ENCODE measurements around the gene MRPL37. TPM values are rescaled to one million over a fixed set of nuclear protein-coding genes. Genes with fewer than 3 reads are reported as not detected.
A peak's percentile ranks its signal among the peaks of the same experiment; 100 is the strongest.

MRPL37 gene
- total RNA-seq, 4 donors from 2014 or later: 63.2 to 83.3 (median 75.3) TPM

- Histone ChIP-seq H3K9me3 (no peaks in the 10 kb centered on the region), H3K27me3 (no peaks in the 10 kb centered on the region), H3K4me1 (peaks cover 25% of the 10 kb centered on the region), H3K36me3 (peaks cover 46% of the 10 kb centered on the region), H3K4me3 (no peak overlapping the region), H3K27ac (peak overlapping the region; percentile 26)
- TF ChIP-seq CTCF (IDR thresholded peaks at IDR 0.05): no peak
- 47% methylated on average over 18 of the region's 18 CpGs for WGBS
- no peak for DNase-seq (ENCODE audit: low spot score in 2 of 2)
Measured at GRCh38 chr1:54220004-54220811, 20.2 kb downstream of the MRPL37 start.

GRCh38 chr1:54221113-54221834, 21.3 kb downstream of the MRPL37 start:
- H3K36me3 ChIP-seq: peaks cover 35% of the 10 kb centered on the region

GRCh38 chr1:54221867-54222484, 22.0 kb downstream of the MRPL37 start:
- peaks cover 28% of the 10 kb centered on the region for H3K36me3 ChIP-seq
- H3K27ac ChIP-seq: no peak overlapping the region
- 88% methylated on average over 1 of the region's 7 CpGs for WGBS

More at GRCh38 chr1:54221113-54221834, 21.3 kb downstream of the MRPL37 start:
- Histone ChIP-seq H3K4me3 (no peak overlapping the region), H3K27ac (peak overlapping the region; percentile 26), H3K27me3 (no peaks in the 10 kb centered on the region), H3K4me1 (peaks cover 25% of the 10 kb centered on the region), H3K9me3 (no peaks in the 10 kb centered on the region)
- 87% methylated on average over 12 of the region's 12 CpGs for WGBS
- no peak for DNase-seq (ENCODE audit: low spot score in 2 of 2)
- TF ChIP-seq CTCF (IDR thresholded peaks at IDR 0.05) (no peak), POLR2AphosphoS5 (IDR thresholded peaks at IDR 0.05) (no peak), POLR2A (IDR thresholded peaks at IDR 0.05) (no peak), EP300 (IDR thresholded peaks at IDR 0.05) (no peak)

GRCh38 chr1:54222711-54223110, 22.7 kb downstream of the MRPL37 start:
- no peak for DNase-seq (ENCODE audit: low spot score in 2 of 2)
- H3K4me1 ChIP-seq: peaks cover 31% of the 10 kb centered on the region
- H3K9me3 ChIP-seq: no peaks in the 10 kb centered on the region
- TF ChIP-seq EP300 (IDR thresholded peaks at IDR 0.05) (no peak), POLR2A (IDR thresholded peaks at IDR 0.05) (no peak), POLR2AphosphoS5 (IDR thresholded peaks at IDR 0.05) (no peak), CTCF (IDR thresholded peaks at IDR 0.05) (no peak)
- H3K27me3 ChIP-seq: no peaks in the 10 kb centered on the region
- H3K36me3 ChIP-seq: peaks cover 21% of the 10 kb centered on the region
- no peak overlapping the region for H3K27ac ChIP-seq
- WGBS: 70% methylated on average over 6 of the region's 6 CpGs
- H3K4me3 ChIP-seq: no peak overlapping the region

More at GRCh38 chr1:54221867-54222484, 22.0 kb downstream of the MRPL37 start:
- Histone ChIP-seq H3K27me3 (no peaks in the 10 kb centered on the region), H3K9me3 (no peaks in the 10 kb centered on the region), H3K4me1 (peaks cover 25% of the 10 kb centered on the region), H3K4me3 (no peak overlapping the region)
- TF ChIP-seq EP300 (IDR thresholded peaks at IDR 0.05) (no peak), CTCF (IDR thresholded peaks at IDR 0.05) (no peak), POLR2A (IDR thresholded peaks at IDR 0.05) (no peak), POLR2AphosphoS5 (IDR thresholded peaks at IDR 0.05) (no peak)
- no peak for DNase-seq (ENCODE audit: low spot score in 2 of 2)

Measured in suprapubic skin (tissue), 4 donors.